ENCODE data around the gene DFFA.
A peak's percentile ranks its signal among the peaks of the same experiment; 100 is the strongest.
"Not testable (repeated sequence)": the region's sequence is repeated elsewhere in the genome, so short reads cannot be mapped to it uniquely, and the experiment has no call there.

DFFA gene

DNA sequence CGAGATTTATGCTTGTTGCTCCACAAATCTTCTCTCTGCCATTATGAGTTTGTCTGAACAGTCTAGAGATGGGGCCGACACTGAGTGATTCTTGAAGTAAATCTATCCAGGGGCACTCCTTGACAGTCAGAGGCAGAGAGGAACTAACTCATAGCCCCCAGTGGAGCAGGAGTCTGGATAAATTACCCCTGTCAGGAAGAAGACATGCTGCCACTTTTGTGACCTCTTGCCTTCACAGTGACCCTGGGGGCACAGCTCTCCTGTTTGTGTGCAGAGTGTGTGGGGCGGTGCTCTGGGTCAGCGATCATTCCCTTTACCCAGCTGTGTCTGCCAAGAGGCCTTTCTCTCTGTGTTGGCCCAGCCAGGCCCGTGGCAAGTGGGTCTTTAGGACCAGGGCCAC, 31.9 kb upstream of the DFFA start:
- DNase-seq, result no peak

GRCh38 chr1:10502206-10502605, 29.9 kb upstream of the DFFA start:
- no peak for DNase-seq

GRCh38 chr1:10498231-10498630, 25.9 kb upstream of the DFFA start:
- DNase-seq, result no peak

GRCh38 chr1:10497109-10497508, 24.8 kb upstream of the DFFA start:
- DNase-seq, result no peak

- DNase-seq, result no peak
Observed at GRCh38 chr1:10495952-10496351, 23.6 kb upstream of the DFFA start.

- no peak for DNase-seq
Observed at GRCh38 chr1:10495475-10495817, 23.1 kb upstream of the DFFA start.

DNA sequence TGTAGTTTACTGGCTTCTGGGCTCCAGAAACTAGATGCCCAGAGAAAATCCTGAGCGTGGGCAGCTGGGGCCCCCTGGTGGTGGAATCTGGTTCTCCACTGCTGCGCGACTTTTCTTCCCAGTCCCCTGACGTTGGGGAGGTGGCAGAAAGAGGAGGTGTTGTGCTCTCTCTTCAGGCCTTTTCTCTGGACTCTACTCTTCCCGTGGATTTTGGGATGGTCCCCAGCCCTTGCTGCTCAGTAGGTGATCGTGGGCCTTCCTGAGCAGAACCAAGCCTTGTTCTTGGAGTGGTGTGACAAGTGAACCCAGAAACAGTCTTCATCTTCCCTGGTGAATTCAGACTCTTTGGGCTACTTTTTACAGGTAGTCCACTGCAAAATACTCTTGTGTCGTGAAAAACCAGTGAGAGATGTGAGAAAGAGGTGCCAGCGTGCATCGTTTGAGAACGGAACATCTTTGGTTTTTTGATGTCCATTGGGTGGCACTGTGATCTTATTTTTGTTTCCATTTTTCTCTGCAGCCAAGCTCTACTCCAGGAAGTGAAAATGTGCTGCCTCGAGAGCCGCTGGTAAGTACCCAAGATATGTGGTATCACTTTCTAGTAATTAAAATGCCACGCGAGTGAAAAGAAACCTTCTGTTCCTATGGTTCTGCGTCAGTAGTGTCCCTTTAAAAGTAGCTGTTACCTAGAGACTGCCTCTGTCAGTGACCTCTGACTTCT, 22.6 kb upstream of the DFFA start:
- DNase-seq, result peak; percentile 28

- no peak for DNase-seq
Observed at GRCh38 chr1:10494418-10494753, 22.1 kb upstream of the DFFA start.

GRCh38 chr1:10490286-10490970, 18.1 kb upstream of the DFFA start:
- no peak for DNase-seq

DNA sequence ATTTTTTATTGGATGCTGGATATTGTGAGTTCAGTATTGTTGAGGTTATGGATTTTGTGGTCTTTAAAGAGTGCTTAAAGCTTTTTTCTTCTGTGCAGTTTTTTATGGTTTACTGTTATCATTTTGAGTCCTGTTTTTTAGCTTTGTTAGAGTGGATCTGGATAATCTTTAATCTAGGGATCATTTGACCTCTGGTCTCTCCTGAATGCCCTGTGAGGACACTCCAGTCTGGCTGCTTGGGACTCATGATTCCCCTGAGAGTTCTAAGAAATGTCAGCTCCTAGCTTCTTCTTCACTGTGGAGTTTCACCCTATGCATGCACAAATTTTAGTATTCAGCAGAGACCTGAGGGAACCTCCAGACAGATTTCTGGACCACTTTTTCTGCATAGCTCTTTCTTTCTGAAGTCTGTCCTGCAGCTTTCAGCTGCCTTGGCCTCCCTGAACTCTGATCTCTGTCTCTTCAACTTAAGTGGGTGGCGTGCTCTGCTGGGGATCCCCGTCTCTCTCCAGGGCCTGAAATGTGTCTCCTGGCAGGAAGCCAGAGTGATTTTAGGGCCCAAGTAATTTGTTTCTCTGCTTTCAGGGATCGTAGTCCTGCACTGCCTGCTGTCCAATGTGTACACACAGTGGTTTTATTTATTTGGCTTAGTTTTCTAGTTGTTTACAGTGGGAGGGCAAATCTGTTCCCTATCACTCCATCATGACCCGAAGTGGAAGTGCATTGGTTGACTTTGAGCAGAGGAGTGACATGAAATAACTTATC, 17.1 kb upstream of the DFFA start:
- DNase-seq, result no peak

- DNase-seq, result no peak
Observed at GRCh38 chr1:10484521-10484920, 12.2 kb upstream of the DFFA start.

DNA sequence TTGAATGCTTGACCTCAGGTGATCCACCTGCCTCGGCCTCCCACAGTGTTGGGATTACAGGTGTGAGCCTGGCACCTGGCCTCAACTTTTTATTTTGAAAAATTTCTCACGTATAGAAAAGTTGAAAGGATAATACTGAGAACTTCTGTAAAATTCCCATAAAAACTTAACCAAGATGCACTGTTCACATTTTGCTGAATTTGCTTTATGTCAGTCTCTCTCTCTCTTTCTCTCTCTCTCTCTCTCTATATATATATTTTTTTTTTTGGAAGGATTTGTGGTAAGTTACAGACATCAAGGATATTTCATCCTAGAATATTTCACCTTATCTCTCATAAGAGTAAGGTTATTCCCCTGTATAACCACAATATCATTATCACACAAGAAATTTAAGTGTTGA, 8.3 kb upstream of the DFFA start:
- DNase-seq, result no peak

DNA sequence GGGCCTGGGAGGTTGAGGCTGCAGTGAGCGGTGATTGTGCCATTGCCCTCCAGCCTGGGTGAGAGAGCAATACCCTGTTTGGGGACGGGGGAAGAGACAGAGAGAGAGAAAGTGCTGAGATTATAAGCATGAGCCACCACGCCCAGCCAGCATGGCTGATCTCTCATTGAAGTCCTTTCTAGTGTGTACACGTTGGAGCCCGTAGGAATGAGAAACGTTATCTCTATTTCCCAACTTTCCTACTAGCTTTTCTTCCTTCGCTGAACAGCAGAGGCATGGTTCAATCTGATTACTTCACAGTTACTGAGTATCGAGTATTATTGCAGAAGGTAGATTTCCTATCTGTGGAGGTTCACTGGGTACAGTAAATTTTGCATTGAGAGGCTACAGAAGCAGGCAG, 7.0 kb upstream of the DFFA start:
- no peak for DNase-seq

GRCh38 chr1:10475510-10475909, 3.2 kb upstream of the DFFA start:
- DNase-seq, result no peak

GRCh38 chr1:10474613-10475507, 2.5 kb upstream of the DFFA start, which contains the start of gene PEX14:
Gene PEX14 (plus strand): TSS chr1:10474950. CDS start chr1:10474967, 17 bp downstream.
- peak; percentile 82 for DNase-seq

- not testable (repeated sequence) for DNase-seq
Observed at GRCh38 chr1:10474309-10474612, 1.9 kb upstream of the DFFA start.

- DNase-seq, result no peak
Observed at GRCh38 chr1:10473145-10473765, 926 bp upstream of the DFFA start.

- DNase-seq, result no peak
Observed at GRCh38 chr1:10471411-10472219, 714 bp downstream of the DFFA start.

DNA sequence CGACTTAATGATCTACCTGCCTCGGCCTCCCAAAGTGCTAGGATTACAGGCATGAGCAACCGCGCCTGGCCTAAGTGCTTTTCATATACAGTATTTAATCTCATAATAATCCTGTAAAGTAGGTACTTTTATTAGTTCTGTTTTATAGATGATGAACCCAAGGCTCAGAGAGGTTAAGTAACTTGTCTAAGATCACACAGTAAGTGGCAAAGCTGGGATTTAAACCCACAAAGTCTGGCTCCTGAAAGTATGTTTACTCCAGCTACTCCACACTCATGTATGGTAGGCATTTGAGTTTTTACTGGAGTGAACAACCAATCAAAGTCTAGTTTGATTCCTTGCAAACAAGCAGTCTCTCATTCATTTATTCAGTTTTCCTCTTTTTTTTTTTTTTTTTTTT, 2.3 kb downstream of the DFFA start:
- DNase-seq, result no peak

DNA sequence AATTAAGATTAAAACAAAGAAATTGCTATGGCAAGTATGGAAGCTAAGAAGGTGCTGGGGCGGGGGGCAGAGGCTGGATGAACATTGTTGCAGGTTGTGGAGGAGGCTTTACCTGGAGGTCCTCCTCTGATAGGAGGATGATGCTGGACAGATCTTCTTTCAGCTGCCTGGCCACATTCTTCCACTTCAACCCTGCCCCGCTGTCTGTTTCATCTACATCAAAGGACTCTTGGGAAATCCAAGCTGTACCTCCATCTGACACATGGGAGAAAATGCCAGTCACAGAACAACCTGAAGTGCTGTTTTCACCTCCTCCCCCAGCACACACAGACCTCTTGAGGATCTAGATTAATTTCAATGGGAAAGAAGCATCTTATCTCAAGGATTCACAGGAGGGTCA, 5.3 kb downstream of the DFFA start:
- no peak for DNase-seq

- DNase-seq, result peak; percentile 44
Observed at GRCh38 chr1:10459184-10459583, 13.1 kb downstream of the DFFA start.

DNA sequence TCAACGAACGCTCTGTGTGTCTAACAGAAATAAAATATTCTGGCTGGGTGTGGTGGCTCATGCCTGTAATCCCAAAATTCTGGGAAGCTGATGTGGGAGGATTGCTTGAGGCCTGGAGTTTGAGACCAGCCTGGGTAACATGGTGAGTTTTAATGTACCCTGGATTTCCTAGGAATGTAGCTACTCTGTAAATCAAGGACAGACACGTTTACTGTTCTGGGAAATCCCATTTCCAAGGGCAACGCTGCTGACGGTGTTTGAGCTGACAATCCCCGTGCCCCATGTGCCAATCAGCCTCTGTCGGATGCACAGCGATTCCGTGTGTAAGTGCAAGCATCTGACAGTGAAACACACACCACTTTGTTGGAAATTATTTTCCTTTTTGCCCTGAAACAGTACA, 14.5 kb downstream of the DFFA start:
- no peak for DNase-seq
